Epithelial cell of proximal tubule (primary cell): ENCODE results near the gene EML1. TPM values are rescaled to one million over a fixed set of nuclear protein-coding genes. Genes with fewer than 3 reads are reported as not detected.

Source experiments
- DNase-seq: peaks from one replicate; pipeline ENCODE4 v3.0.0-alpha.2; 2011; ENCODE audit warnings: low read depth
- H3K4me3 ChIP-seq: 2 replicates; pipeline ENCODE4 v1.5.1; 2011; ENCODE audit warnings: low read depth, mild to moderate bottlenecking, low read length
- total RNA-seq: library from RNA; depleted of rRNA; stranded (reverse); fragments of >200 nt; gene quantifications from 2 replicates; pipeline ENCODE4 v1.2.3, GENCODE V29; 2015
- TF ChIP-seq, protein P1 (sequence below): conservative IDR thresholded peaks from 2 replicates; pipeline ENCODE4 v1.5.1; 2012; ENCODE audit warnings: low read depth, mild to moderate bottlenecking, low read length

The EML1 gene
- total RNA-seq, 1 donor from 2014 or later = 25.1 TPM

DNA sequence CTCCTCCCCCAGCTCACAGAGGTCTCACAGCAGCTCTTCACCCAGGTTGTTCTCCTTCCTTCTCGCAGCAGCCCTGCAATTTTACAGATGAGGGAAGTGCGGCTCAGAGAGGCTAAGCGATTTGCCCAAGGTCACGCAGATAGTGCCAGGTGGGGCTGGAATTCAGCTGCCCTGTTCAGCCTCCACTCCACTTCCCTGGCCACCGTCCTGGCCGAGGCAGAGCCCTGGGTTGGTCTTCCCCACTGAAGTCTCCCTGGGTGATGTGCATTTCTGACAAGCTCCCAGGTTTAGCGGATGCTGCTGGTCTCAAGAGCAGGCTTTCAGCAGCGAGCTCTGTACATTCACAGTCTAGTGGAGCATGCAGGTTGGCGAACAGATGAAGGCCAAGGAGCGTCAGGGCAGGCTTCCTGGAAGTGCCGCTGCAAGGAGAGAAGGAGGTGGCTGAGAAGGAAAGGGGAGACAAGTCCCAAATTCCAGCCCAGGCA lies 28.9 kb upstream of the EML1 start:
- TF ChIP-seq, protein P1, sequence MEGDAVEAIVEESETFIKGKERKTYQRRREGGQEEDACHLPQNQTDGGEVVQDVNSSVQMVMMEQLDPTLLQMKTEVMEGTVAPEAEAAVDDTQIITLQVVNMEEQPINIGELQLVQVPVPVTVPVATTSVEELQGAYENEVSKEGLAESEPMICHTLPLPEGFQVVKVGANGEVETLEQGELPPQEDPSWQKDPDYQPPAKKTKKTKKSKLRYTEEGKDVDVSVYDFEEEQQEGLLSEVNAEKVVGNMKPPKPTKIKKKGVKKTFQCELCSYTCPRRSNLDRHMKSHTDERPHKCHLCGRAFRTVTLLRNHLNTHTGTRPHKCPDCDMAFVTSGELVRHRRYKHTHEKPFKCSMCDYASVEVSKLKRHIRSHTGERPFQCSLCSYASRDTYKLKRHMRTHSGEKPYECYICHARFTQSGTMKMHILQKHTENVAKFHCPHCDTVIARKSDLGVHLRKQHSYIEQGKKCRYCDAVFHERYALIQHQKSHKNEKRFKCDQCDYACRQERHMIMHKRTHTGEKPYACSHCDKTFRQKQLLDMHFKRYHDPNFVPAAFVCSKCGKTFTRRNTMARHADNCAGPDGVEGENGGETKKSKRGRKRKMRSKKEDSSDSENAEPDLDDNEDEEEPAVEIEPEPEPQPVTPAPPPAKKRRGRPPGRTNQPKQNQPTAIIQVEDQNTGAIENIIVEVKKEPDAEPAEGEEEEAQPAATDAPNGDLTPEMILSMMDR = no peak
- no peak for DNase-seq
- no peak overlapping the region for H3K4me3 ChIP-seq

DNA sequence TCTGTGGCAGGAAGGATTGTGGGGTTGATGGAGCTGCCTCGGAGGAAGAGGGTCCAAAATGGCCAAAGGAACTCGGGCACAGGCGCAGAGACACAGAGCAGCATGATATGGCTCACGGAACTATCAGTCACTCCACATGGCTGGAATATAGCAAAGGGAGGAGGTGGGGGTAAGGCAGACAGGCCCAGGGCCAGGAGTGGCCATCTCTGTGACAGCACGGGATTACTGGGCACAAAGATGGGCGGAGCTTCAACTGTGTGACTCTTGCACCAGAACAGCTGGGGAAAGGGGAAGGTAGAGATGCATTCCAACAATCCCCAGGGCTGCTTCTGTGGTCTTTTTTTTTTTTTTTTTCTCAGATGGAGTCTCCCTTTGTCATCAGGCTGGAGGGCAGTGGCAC lies 24.8 kb upstream of the EML1 start:
- DNase-seq = no peak
- TF ChIP-seq, protein P1 = no peak
- H3K4me3 ChIP-seq = no peak overlapping the region

DNA sequence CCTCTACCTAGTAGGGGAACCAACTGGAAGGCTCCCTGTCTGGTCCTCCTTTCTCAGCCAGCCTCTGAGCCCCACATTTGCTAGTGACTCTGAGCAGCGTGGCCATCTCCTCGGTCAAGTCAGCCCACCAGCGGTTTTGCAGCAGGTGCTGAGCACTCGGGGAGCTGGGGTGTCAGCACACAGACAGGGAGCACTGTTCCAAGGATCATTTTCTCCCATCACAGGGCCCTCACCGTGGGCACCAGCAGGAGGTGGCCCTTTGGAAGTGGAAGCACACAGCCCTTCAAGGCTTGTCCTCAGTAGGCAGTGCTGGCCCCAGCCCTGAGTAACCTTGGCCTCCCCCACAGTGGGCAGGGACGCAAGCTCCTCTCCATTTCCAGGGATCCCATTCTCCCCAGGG lies 24.1 kb upstream of the EML1 start:
- no peak for DNase-seq

DNA sequence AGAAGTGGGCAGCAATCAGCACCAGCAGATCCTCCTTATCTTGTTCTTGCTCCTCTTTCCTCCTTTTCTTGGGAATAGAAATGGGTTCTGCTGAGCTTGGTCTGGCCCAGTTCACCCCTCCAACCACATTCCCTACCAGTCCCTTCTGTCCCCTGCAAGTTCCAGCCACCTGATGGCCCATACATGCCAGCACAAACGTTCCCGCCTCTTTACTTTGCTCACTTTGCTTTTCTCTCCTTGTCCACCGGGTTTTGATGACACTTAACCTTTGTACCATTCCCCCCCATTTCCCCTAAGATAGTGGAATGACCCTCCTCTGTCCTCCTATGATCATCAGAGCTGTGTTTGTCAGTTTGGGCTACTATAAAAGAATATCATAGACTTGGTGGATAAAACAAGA lies 23.4 kb upstream of the EML1 start:
- DNase-seq = no peak
- no peak overlapping the region for H3K4me3 ChIP-seq
- TF ChIP-seq, protein P1 = no peak

More for the DNA sequence above, 24.1 kb upstream of the EML1 start:
- H3K4me3 ChIP-seq = no peak overlapping the region
- TF ChIP-seq, protein P1 = no peak

DNA sequence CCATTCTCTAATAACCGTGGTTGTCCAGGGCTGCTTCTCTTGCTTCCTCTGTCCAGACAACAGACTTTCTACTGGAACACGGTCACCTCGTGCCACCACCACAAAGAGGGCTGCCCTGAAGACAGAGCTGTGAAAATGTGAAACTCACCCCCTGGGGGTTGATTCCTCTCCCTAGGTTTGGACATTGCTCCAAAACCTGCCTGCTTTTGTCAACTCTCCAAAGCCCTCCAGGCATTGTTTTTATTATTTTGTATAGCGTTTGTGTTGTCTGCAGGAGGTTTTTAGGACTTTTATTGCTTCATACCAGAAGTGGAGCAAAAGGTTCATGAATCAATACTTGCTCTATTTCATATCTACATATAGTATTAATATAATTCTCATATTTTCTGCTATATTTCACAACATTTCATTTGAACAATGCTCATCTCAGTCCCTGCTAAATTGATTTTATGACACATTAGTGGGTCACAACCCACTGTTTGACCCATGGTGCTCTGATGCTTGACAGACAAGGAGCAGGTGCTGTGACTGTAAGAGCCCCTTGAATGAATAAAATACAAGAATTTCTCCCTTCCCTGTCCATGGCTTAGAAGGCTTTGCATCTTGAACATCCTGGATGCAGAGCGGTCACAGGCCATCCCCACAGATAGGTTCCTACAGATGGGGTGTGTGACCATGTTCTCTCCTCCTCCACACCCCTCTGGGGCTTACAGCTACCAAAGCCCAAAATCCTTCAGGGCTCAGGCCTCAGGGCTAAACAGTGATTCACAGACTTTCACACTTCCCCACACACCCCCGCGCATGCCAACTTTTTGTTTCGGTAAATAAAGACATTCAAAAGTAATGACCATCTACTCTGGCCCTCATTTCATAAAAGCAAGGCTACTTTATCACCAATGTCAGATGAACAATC lies 20.6 kb upstream of the EML1 start:
- TF ChIP-seq, protein P1 = no peak
- DNase-seq = no peak
- H3K4me3 ChIP-seq = no peak overlapping the region

DNA sequence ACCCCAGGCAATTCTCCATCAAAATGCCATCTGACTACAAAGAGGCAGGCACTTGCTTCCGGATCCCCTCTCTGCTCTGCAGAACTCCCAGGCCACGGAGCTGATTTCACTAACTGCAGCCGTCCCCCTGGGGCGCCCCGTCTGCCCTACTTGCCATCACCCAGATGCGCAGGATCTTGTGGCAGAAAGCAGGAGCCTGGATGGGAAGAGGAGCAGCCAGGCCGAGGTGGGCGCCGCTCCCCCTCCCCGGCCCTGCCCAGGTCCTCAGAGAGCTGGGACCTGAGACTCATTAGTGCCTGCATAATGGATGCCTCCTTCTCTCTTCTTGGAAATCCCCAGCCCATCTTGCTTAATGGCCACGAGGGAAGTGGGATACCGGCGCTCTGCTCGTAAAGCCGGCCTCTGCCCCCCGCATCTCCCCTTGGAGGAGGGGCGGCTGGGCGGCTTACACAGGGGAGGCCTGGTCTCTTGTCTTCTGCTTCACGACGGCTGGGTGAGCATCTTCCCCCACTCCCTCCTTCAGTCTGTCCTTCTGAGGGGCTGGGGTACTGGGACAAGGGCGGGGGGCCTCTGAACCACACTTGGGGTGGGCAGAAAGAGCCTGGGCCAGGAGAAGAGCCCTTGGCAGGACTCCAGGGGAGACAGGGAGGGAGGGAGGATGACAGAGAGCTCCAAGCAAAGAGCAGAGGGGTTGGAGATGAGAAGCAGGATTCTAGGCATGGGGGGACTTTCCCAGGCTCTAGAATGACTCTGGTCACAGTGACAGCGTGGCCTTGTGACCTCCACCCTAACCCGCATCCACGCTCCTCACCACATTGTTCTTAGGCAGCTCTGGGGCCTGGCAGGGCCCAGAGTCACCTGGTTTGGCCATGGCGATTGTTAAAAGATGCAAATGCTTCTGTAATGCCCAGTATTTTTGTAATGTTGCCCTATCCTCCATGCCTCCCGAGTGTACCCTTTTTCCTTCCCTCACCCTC lies 19.4 kb upstream of the EML1 start:
- DNase-seq = no peak
- no peak overlapping the region for H3K4me3 ChIP-seq
- TF ChIP-seq, protein P1 = no peak
